Panc1 (cell line): ENCODE results near the gene PSAP. TPM values are rescaled to one million over a fixed set of nuclear protein-coding genes. Genes with fewer than 3 reads are reported as not detected.

Source experiments
- ATAC-seq: fragments of 200-7000 bp; cut with Tn5 transposase; 2 replicates; pipeline ENCODE4 v1.9.1; 2020; ENCODE audit warnings: mild to moderate bottlenecking, moderate library complexity
- BruUV-seq: library from RNA; stranded (reverse); fragments of 400-500 nt; replicated peaks from 2 replicates; lab custom pipeline; 2021; lab: Mats Ljungman, UMichigan
- CTCF ChIA-PET: fragments of 300-600 bp; sonication (Branson Sonifier 250); formaldehyde crosslinking; loops from one replicate; lab custom pipeline; 2022; ENCODE audit warnings: antibody characterized with exemption; lab: Charles Lee
- POLR2A ChIA-PET: fragments of 300-600 bp; sonication (Branson Sonifier 250); formaldehyde crosslinking; loops from one replicate; lab custom pipeline; 2022; ENCODE audit warnings: antibody characterized with exemption; lab: Charles Lee
- DNase-seq: peaks from one replicate; pipeline ENCODE4 v3.0.0-alpha.2; 2010; ENCODE audit warnings: low read depth, low spot score
- H3K27ac ChIP-seq: 2 replicates; pipeline ENCODE4 v1.5.1; 2011; ENCODE audit warnings: mild to moderate bottlenecking, low read length, inconsistent platforms
- H3K27me3 ChIP-seq: fragments of 200-500 bp; sonication (Bioruptor generic); 2 replicates; pipeline ENCODE4 v1.6.0; 2014; ENCODE audit warnings: low read length, inconsistent platforms; ENCODE audit not compliant: control insufficient read depth, insufficient read depth
- H3K36me3 ChIP-seq: fragments of 200-500 bp; sonication (Bioruptor generic); 2 replicates; pipeline ENCODE4 v1.5.1; 2014; ENCODE audit warnings: inconsistent platforms, mild to moderate bottlenecking, low read length, moderate library complexity; ENCODE audit not compliant: control insufficient read depth, insufficient read depth
- H3K4me1 ChIP-seq: 2 replicates; pipeline ENCODE4 v1.5.1; 2011; ENCODE audit warnings: inconsistent platforms, mild to moderate bottlenecking, low read length, moderate library complexity; ENCODE audit not compliant: control insufficient read depth, insufficient read depth
- H3K4me3 ChIP-seq, 2 experiments: 2 replicates each; pipeline ENCODE4 v1.5.1; 2011 to 2012; ENCODE audit warnings: low read depth in 2 of 2, low read length in 2 of 2, mild to moderate bottlenecking in 2 of 2, inconsistent platforms in 1 of 2, moderate library complexity in 1 of 2
- H3K9me3 ChIP-seq: fragments of 200-500 bp; sonication (Bioruptor generic); 2 replicates; pipeline ENCODE4 v1.5.1; 2014; ENCODE audit warnings: low read depth, mild to moderate bottlenecking, inconsistent platforms, low read length, moderate library complexity; ENCODE audit not compliant: control insufficient read depth, insufficient read depth
- POLR2AphosphoS5 ChIP-seq: IDR thresholded peaks from 2 replicates; pipeline ENCODE4 v1.6.1; 2012; ENCODE audit warnings: mild to moderate bottlenecking, low read depth, low read length, moderate library complexity
- SIN3A ChIP-seq: IDR thresholded peaks from 2 replicates; pipeline ENCODE4 v1.6.1; 2012; ENCODE audit warnings: low read depth, mild to moderate bottlenecking, low read length, moderate library complexity, borderline replicate concordance; ENCODE audit not compliant: insufficient read depth
- TCF7L2 ChIP-seq: IDR thresholded peaks from 2 replicates; pipeline ENCODE4 v1.6.1; 2011; ENCODE audit warnings: mild to moderate bottlenecking, low read depth, low read length, inconsistent platforms
- in situ Hi-C: cut with HindIII; loops from 2 replicates; pipeline ENCODE4 v1.10.0; 2016; ENCODE audit warnings: low sequenced_read_pairs, low pct_unique_long_range_greater_than_20kb
- intact Hi-C: fragments of 100-400 bp; cut with micrococcal nuclease; formaldehyde crosslinking; loops from one replicate; pipeline ENCODE4 v1.10.0; 2022; ENCODE audit not compliant: unreplicated experiment
- microRNA-seq: library from miRNA; unstranded; fragments of <30 nt; microRNA quantifications from one replicate; pipeline ENCODE4 v1.1.0, GENCODE V29; 2020; ENCODE audit not compliant: unreplicated experiment
- total RNA-seq: library from RNA; stranded (reverse); gene quantifications from one replicate; pipeline ENCODE4 v1.2.1, GENCODE V29; 2021; ENCODE audit not compliant: unreplicated experiment
- TF ChIP-seq, protein P1 (sequence below): fragments of 450-650 bp; IDR thresholded peaks from 2 replicates; pipeline ENCODE4 v1.5.1; 2017; ENCODE audit warnings: mild to moderate bottlenecking
- TF ChIP-seq, protein P2 (sequence below), 2 experiments: IDR thresholded peaks; 2 replicates each; pipeline ENCODE4 v1.6.1; 2011 to 2012; ENCODE audit warnings: low read depth in 2 of 2, control low read depth in 1 of 2, low read length in 1 of 2, mild to moderate bottlenecking in 1 of 2, moderate library complexity in 1 of 2; ENCODE audit not compliant: insufficient read depth in 1 of 2

PSAP gene
- total RNA-seq, 1 experiment from 2014 or later: 3,649 TPM

- CTCF ChIA-PET: interaction anchor here (1.4 kb wide), 1 partner anchor 44 kb away, joined by 3 read pairs; no protein-coding TSS in a partner anchor
- DNase-seq (no peak), ATAC-seq (peak; percentile 52)
- Histone ChIP-seq H3K27ac (peak overlapping the region; percentile 92), H3K27me3 (no peaks in the 10 kb centered on the region), H3K9me3 (no peaks in the 10 kb centered on the region), H3K4me3 (peak overlapping the region in 1 of 2 experiments; percentile 19; a peak in 1 of 4 replicates), H3K36me3 (no peaks in the 10 kb centered on the region), H3K4me1 (peaks cover 83% of the 10 kb centered on the region)
- in situ Hi-C loops: no loop called here
- intact Hi-C loops: no loop called here
- POLR2A ChIA-PET: interaction anchor here (0.6 to 0.7 kb wide), 3 partner anchors 12 to 86 kb away, joined by 3 read pairs; no protein-coding TSS in a partner anchor
- no peak for TF ChIP-seq POLR2AphosphoS5
- peak; percentile 75 for TF ChIP-seq TCF7L2
- no TSS peak for BruUV-seq
Measured at GRCh38 chr10:71767420-71768035, 83.5 kb downstream of the PSAP start.

GRCh38 chr10:71766717-71767419, 84.2 kb downstream of the PSAP start:
- peak; percentile 59 for DNase-seq
- Histone ChIP-seq H3K27me3 (no peaks in the 10 kb centered on the region), H3K36me3 (no peaks in the 10 kb centered on the region), H3K27ac (peak overlapping the region; percentile 92), H3K4me3 (peak overlapping the region in 1 of 2 experiments; percentile 26; a peak in 2 of 4 replicates), H3K9me3 (no peaks in the 10 kb centered on the region), H3K4me1 (peaks cover 77% of the 10 kb centered on the region)
- in situ Hi-C loops (no loop called here), intact Hi-C loops (no loop called here)
- ATAC-seq: peak; percentile 78
- ChIA-PET CTCF (interaction anchor here (0.7 to 1.4 kb wide), 2 partner anchors 9 to 45 kb away, joined by 3 read pairs; no protein-coding TSS in a partner anchor), POLR2A (interaction anchor here (0.6 to 0.7 kb wide), 4 partner anchors 12 to 130 kb away, joined by 3 to 11 read pairs (median 3); no protein-coding TSS in a partner anchor)
- BruUV-seq: no TSS peak
- TF ChIP-seq TCF7L2 (no peak), SIN3A (no peak), POLR2AphosphoS5 (peak; percentile 27; the same call in 1 of the 2 replicates)
- TF ChIP-seq, protein P1, sequence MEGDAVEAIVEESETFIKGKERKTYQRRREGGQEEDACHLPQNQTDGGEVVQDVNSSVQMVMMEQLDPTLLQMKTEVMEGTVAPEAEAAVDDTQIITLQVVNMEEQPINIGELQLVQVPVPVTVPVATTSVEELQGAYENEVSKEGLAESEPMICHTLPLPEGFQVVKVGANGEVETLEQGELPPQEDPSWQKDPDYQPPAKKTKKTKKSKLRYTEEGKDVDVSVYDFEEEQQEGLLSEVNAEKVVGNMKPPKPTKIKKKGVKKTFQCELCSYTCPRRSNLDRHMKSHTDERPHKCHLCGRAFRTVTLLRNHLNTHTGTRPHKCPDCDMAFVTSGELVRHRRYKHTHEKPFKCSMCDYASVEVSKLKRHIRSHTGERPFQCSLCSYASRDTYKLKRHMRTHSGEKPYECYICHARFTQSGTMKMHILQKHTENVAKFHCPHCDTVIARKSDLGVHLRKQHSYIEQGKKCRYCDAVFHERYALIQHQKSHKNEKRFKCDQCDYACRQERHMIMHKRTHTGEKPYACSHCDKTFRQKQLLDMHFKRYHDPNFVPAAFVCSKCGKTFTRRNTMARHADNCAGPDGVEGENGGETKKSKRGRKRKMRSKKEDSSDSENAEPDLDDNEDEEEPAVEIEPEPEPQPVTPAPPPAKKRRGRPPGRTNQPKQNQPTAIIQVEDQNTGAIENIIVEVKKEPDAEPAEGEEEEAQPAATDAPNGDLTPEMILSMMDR: no peak
- TF ChIP-seq, protein P2, sequence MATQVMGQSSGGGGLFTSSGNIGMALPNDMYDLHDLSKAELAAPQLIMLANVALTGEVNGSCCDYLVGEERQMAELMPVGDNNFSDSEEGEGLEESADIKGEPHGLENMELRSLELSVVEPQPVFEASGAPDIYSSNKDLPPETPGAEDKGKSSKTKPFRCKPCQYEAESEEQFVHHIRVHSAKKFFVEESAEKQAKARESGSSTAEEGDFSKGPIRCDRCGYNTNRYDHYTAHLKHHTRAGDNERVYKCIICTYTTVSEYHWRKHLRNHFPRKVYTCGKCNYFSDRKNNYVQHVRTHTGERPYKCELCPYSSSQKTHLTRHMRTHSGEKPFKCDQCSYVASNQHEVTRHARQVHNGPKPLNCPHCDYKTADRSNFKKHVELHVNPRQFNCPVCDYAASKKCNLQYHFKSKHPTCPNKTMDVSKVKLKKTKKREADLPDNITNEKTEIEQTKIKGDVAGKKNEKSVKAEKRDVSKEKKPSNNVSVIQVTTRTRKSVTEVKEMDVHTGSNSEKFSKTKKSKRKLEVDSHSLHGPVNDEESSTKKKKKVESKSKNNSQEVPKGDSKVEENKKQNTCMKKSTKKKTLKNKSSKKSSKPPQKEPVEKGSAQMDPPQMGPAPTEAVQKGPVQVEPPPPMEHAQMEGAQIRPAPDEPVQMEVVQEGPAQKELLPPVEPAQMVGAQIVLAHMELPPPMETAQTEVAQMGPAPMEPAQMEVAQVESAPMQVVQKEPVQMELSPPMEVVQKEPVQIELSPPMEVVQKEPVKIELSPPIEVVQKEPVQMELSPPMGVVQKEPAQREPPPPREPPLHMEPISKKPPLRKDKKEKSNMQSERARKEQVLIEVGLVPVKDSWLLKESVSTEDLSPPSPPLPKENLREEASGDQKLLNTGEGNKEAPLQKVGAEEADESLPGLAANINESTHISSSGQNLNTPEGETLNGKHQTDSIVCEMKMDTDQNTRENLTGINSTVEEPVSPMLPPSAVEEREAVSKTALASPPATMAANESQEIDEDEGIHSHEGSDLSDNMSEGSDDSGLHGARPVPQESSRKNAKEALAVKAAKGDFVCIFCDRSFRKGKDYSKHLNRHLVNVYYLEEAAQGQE (IDR thresholded peaks at IDR 0.05; ENCODE audit: insufficient read depth in 1 of 2, low read depth in 2 of 2, low read length in 1 of 2): no peak

Small RNAs within 50 kb of the gene (microRNA-seq; reads per million reads assigned to microRNA genes)
- not detected for gene MIR7152

Other genes starting within 250 kb of the PSAP start
- not detected for gene C10orf105, start 131.5 kb downstream of the PSAP start, total RNA-seq
- 34.9 TPM for gene VSIR, start 77.7 kb downstream of the PSAP start, total RNA-seq
- 44.6 TPM for gene CHST3, start 113.1 kb upstream of the PSAP start, total RNA-seq
- gene SPOCK2, start 237.3 kb upstream of the PSAP start, total RNA-seq: 4.8 TPM